CD14-positive monocyte (primary cell): ENCODE results near the gene MED8. TPM values are rescaled to one million over a fixed set of nuclear protein-coding genes. Genes with fewer than 3 reads are reported as not detected.

Experiments
- DNase-seq, 3 donors: peaks; one replicate each; pipeline ENCODE4 v3.0.0-alpha.2; 2011 to 2022
- H2AFZ ChIP-seq: 2 replicates; pipeline ENCODE4 v1.6.0; 2012; ENCODE audit warnings: mild to moderate bottlenecking, low read depth, low read length, inconsistent platforms; ENCODE audit not compliant: insufficient read depth, poor library complexity, severe bottlenecking
- H3K27ac ChIP-seq, 2 donors: 1 replicate in 1 of 2; 2 replicates in 1 of 2; pipeline ENCODE4 v1.5.1; 2012 to 2013; ENCODE audit warnings: low read length in 2 of 2, control low read depth in 1 of 2, inconsistent platforms in 1 of 2, low read depth in 1 of 2, mild to moderate bottlenecking in 1 of 2
- H3K27me3 ChIP-seq, 2 donors: one replicate each; pipeline versions ENCODE4 v1.6.0 to v1.6.1; 2011 to 2013; ENCODE audit warnings: low read length in 2 of 2; ENCODE audit not compliant: control insufficient read depth in 2 of 2, insufficient read depth in 2 of 2
- H3K36me3 ChIP-seq, 2 donors: replicated peaks in 1 of 2; 1 replicate in 1 of 2; 2 replicates in 1 of 2; pipeline versions ENCODE4 v1.5.1 to v1.6.1; 2012 to 2013; ENCODE audit warnings: low read length in 2 of 2, control low read depth in 1 of 2, inconsistent platforms in 1 of 2, mild to moderate bottlenecking in 1 of 2; ENCODE audit not compliant: insufficient read depth in 2 of 2, control insufficient read depth in 1 of 2
- H3K4me1 ChIP-seq, 2 donors: 1 replicate in 1 of 2; 2 replicates in 1 of 2; pipeline versions ENCODE4 v1.5.1 to v1.6.1; 2012 to 2013; ENCODE audit warnings: low read length in 2 of 2, control low read depth in 1 of 2, inconsistent platforms in 1 of 2, mild to moderate bottlenecking in 1 of 2, moderate library complexity in 1 of 2; ENCODE audit not compliant: insufficient read depth in 2 of 2, control insufficient read depth in 1 of 2
- H3K4me2 ChIP-seq: replicated peaks from 2 replicates; pipeline ENCODE3; 2012; ENCODE audit warnings: low read length, moderate library complexity, mild to moderate bottlenecking; ENCODE audit not compliant: poor library complexity, severe bottlenecking; ENCODE audit errors: extremely low read depth
- H3K4me3 ChIP-seq, 3 experiments: fragments of 200-600 bp in 1 of 3; sonication (generic) in 1 of 3; replicated peaks in 1 of 3; 1 replicate in 2 of 3; 2 replicates in 1 of 3; pipeline ENCODE4 v1.5.1; 2011 to 2013; ENCODE audit warnings: low read length in 3 of 3, mild to moderate bottlenecking in 3 of 3, control low read depth in 2 of 3, low read depth in 2 of 3, inconsistent platforms in 1 of 3, moderate library complexity in 1 of 3
- H3K79me2 ChIP-seq: 2 replicates; pipeline ENCODE4 v1.6.0; 2012; ENCODE audit warnings: mild to moderate bottlenecking, control low read depth, inconsistent platforms, low read length, moderate library complexity; ENCODE audit not compliant: insufficient read depth
- H3K9ac ChIP-seq: 2 replicates; pipeline ENCODE4 v1.6.0; 2017; ENCODE audit warnings: low read length, mild to moderate bottlenecking; ENCODE audit not compliant: insufficient read depth, poor library complexity, severe bottlenecking
- H3K9me3 ChIP-seq, 2 donors: replicated peaks in 1 of 2; 1 replicate in 1 of 2; 2 replicates in 1 of 2; pipeline versions ENCODE4 v1.5.1 to v1.6.1; 2012 to 2013; ENCODE audit warnings: low read length in 2 of 2, control low read depth in 1 of 2; ENCODE audit not compliant: control insufficient read depth in 1 of 2, insufficient read depth in 1 of 2
- H4K20me1 ChIP-seq: 2 replicates; pipeline ENCODE4 v1.6.0; 2012; ENCODE audit warnings: mild to moderate bottlenecking, low read length, control low read depth, moderate library complexity; ENCODE audit not compliant: insufficient read depth
- H3K27ac Mint-ChIP-seq, 7 donors: one replicate each; pipeline ENCODE4 v1.8.0; 2020; ENCODE audit warnings: mild to moderate bottlenecking in 7 of 7, mixed read lengths in 7 of 7, moderate library complexity in 6 of 7, inconsistent platforms in 2 of 7
- H3K27me3 Mint-ChIP-seq, 3 donors: one replicate each; pipeline ENCODE4 v1.8.0; 2021 to 2022; ENCODE audit warnings: low read depth in 3 of 3, mild to moderate bottlenecking in 3 of 3, mixed read lengths in 3 of 3, moderate library complexity in 3 of 3, inconsistent platforms in 1 of 3
- H3K36me3 Mint-ChIP-seq, 2 donors: one replicate each; pipeline ENCODE4 v1.8.0; 2020; ENCODE audit warnings: mixed read lengths in 2 of 2, inconsistent platforms in 1 of 2, mild to moderate bottlenecking in 1 of 2
- H3K4me1 Mint-ChIP-seq: one replicate; pipeline ENCODE4 v1.8.0; 2020; ENCODE audit warnings: mild to moderate bottlenecking, mixed read lengths
- H3K4me3 Mint-ChIP-seq, 2 donors: one replicate each; pipeline ENCODE4 v1.8.0; 2020; ENCODE audit warnings: mild to moderate bottlenecking in 2 of 2, mixed read lengths in 2 of 2, moderate library complexity in 1 of 2
- H3K9me3 Mint-ChIP-seq, 7 donors: one replicate each; pipeline ENCODE4 v1.8.0; 2020 to 2022; ENCODE audit warnings: mixed read lengths in 7 of 7, mild to moderate bottlenecking in 6 of 7, moderate library complexity in 6 of 7, inconsistent platforms in 2 of 7
- CTCF ChIP-seq: fragments of 200-600 bp; IDR thresholded peaks from one replicate; pipeline ENCODE4 v1.8.0; 2022; ENCODE audit warnings: antibody characterized with exemption, mild to moderate bottlenecking
- WGBS: methylation state at CpG from one replicate; pipeline ENCODE4 v1.1.5; 2013; ENCODE audit warnings: missing lambda C conversion rate; ENCODE audit not compliant: insufficient coverage; 5-methylcytosine and 5-hydroxymethylcytosine counted together
- intact Hi-C, 2 donors: fragments of 100-400 bp; cut with micrococcal nuclease; formaldehyde crosslinking; loops; one replicate each; pipeline versions ENCODE4 v1.15.0 to v1.15.1; 2023
- polyA plus RNA-seq, 3 donors: library from polyadenylated mRNA; depleted of rRNA in 1 of 3; unstranded in 2 of 3; stranded (reverse) in 1 of 3; fragments of 300-500 nt in 2 of 3; fragments of >200 nt in 1 of 3; fragmentation: Illumina TruSeq in 2 of 3; gene quantifications; 1 replicate in 2 of 3; 2 replicates in 1 of 3; pipeline ENCODE4 v1.2.3, GENCODE V29; 2012 to 2021

MED8 gene
- polyA plus RNA-seq, 3 donors: 16.6 to 41.8 (median 40.7) TPM

GRCh38 chr1:43435146-43436145, 45.8 kb upstream of the MED8 start:
- Mint-ChIP-seq H3K4me3 (no peak overlapping the region), H3K27me3 (peaks cover 0 to 3% (median 2%) of the 10 kb centered on the region in 3 donors), H3K9me3 (no peaks in the 10 kb centered on the region), H3K27ac (peak overlapping the region in 4 of 7 donors; percentile 2 to 44 (median 32)), H3K36me3 (peaks cover 93 to 94% of the 10 kb centered on the region in 2 donors), H3K4me1 (no peaks in the 10 kb centered on the region)
- H3K27ac ChIP-seq: no peak overlapping the region
- H3K9me3 ChIP-seq: no peaks in the 10 kb centered on the region
- H2AFZ ChIP-seq: no peak overlapping the region
- no peak for TF ChIP-seq CTCF
- no peak overlapping the region for H3K4me3 ChIP-seq
- H3K4me1 ChIP-seq: no peaks in the 10 kb centered on the region
- no peak overlapping the region for H3K4me2 ChIP-seq
- DNase-seq: no peak
- H4K20me1 ChIP-seq: no peaks in the 10 kb centered on the region
- WGBS: 92% methylated on average over 11 of the region's 14 CpGs
- no peak overlapping the region for H3K9ac ChIP-seq
- peaks cover 82 to 100% of the 10 kb centered on the region in 2 donors for H3K36me3 ChIP-seq
- intact Hi-C loops: no loop called here
- H3K79me2 ChIP-seq: no peaks in the 10 kb centered on the region
- no peaks in the 10 kb centered on the region for H3K27me3 ChIP-seq

- no peak for TF ChIP-seq CTCF
- no peaks in the 10 kb centered on the region for H3K9me3 Mint-ChIP-seq
- no peaks in the 10 kb centered on the region for H3K79me2 ChIP-seq
- WGBS: 95% methylated on average over 3 of the region's 7 CpGs
- H3K4me3 ChIP-seq: no peak overlapping the region
- H2AFZ ChIP-seq: no peak overlapping the region
- H3K36me3 Mint-ChIP-seq: peaks cover 94% of the 10 kb centered on the region in 2 donors
- H3K4me1 ChIP-seq: no peaks in the 10 kb centered on the region
- intact Hi-C loops: no loop called here
- H3K4me3 Mint-ChIP-seq: no peak overlapping the region
- H4K20me1 ChIP-seq: no peaks in the 10 kb centered on the region
- H3K27ac Mint-ChIP-seq: no peak overlapping the region
- H3K9me3 ChIP-seq: no peaks in the 10 kb centered on the region
- H3K9ac ChIP-seq: no peak overlapping the region
- no peak for DNase-seq
- H3K27ac ChIP-seq: no peak overlapping the region
- no peak overlapping the region for H3K4me2 ChIP-seq
- peaks cover 0 to 2% (median 0%) of the 10 kb centered on the region in 3 donors for H3K27me3 Mint-ChIP-seq
- no peaks in the 10 kb centered on the region for H3K4me1 Mint-ChIP-seq
- H3K27me3 ChIP-seq: no peaks in the 10 kb centered on the region
- peaks cover 82 to 100% of the 10 kb centered on the region in 2 donors for H3K36me3 ChIP-seq
Measured at GRCh38 chr1:43434256-43434655, 44.7 kb upstream of the MED8 start.
